H9 (cell line): ENCODE results near the gene FOXQ1. TPM values are rescaled to one million over a fixed set of nuclear protein-coding genes. Genes with fewer than 3 reads are reported as not detected.

ENCODE experiments used
- DNase-seq: peaks from one replicate; pipeline ENCODE4 v3.0.0-alpha.2; 2017
- H2AFZ ChIP-seq: one replicate; pipeline ENCODE4 v1.6.1; 2013; ENCODE audit warnings: mild to moderate bottlenecking, low read length, control low read depth, moderate library complexity
- H2AK5ac ChIP-seq: 2 replicates; pipeline ENCODE4 v1.6.1; 2013; ENCODE audit warnings: low read length, control low read depth, mixed read lengths; ENCODE audit not compliant: insufficient read length
- H2BK120ac ChIP-seq: one replicate; pipeline ENCODE4 v1.6.1; 2013; ENCODE audit warnings: low read depth, mild to moderate bottlenecking, low read length, control low read depth, inconsistent platforms; ENCODE audit not compliant: poor library complexity, severe bottlenecking
- H2BK12ac ChIP-seq: 2 replicates; pipeline ENCODE4 v1.6.1; 2013; ENCODE audit warnings: low read length, control low read depth, mixed read lengths, low read depth; ENCODE audit not compliant: insufficient read length
- H2BK15ac ChIP-seq: 2 replicates; pipeline ENCODE4 v1.6.1; 2013; ENCODE audit warnings: low read depth, low read length, control low read depth
- H2BK20ac ChIP-seq: one replicate; pipeline ENCODE4 v1.6.1; 2013; ENCODE audit warnings: low read depth, mild to moderate bottlenecking, low read length, control low read depth, inconsistent platforms; ENCODE audit not compliant: poor library complexity, severe bottlenecking
- H2BK5ac ChIP-seq: 2 replicates; pipeline ENCODE4 v1.6.1; 2013; ENCODE audit warnings: low read length, control low read depth, mixed read lengths; ENCODE audit not compliant: insufficient read length
- H3K14ac ChIP-seq: 2 replicates; pipeline ENCODE4 v1.6.1; 2013; ENCODE audit warnings: low read length, control low read depth; ENCODE audit not compliant: insufficient read depth
- H3K18ac ChIP-seq: 2 replicates; pipeline ENCODE4 v1.6.1; 2013; ENCODE audit warnings: low read depth, mild to moderate bottlenecking, mixed read lengths, low read length, control low read depth; ENCODE audit not compliant: insufficient read length
- H3K23ac ChIP-seq: 2 replicates; pipeline ENCODE4 v1.6.1; 2013; ENCODE audit warnings: low read length, control low read depth, mixed read lengths, low read depth; ENCODE audit not compliant: insufficient read length
- H3K23me2 ChIP-seq: 2 replicates; pipeline ENCODE4 v1.6.1; 2013; ENCODE audit warnings: low read depth, mild to moderate bottlenecking, mixed read lengths, low read length, control low read depth; ENCODE audit not compliant: insufficient read length, poor library complexity, severe bottlenecking
- H3K27ac ChIP-seq: 2 replicates; pipeline ENCODE4 v1.5.1; 2013; ENCODE audit warnings: low read length, control low read depth, mixed read lengths, low read depth; ENCODE audit not compliant: insufficient read length
- H3K27me3 ChIP-seq: 2 replicates; pipeline ENCODE4 v1.6.1; 2013; ENCODE audit warnings: low read length, control low read depth, inconsistent platforms; ENCODE audit not compliant: insufficient read depth
- H3K4ac ChIP-seq: 2 replicates; pipeline ENCODE4 v1.6.1; 2013; ENCODE audit warnings: low read depth, mild to moderate bottlenecking, control low read depth, inconsistent platforms, low read length, moderate library complexity
- H3K4me1 ChIP-seq: 2 replicates; pipeline ENCODE4 v1.6.1; 2013; ENCODE audit warnings: low read length, control low read depth, inconsistent platforms; ENCODE audit not compliant: insufficient read depth
- H3K4me2 ChIP-seq: 2 replicates; pipeline ENCODE4 v1.6.1; 2013; ENCODE audit warnings: low read length, control low read depth, mixed read lengths; ENCODE audit not compliant: insufficient read length, insufficient read depth
- H3K56ac ChIP-seq: 2 replicates; pipeline ENCODE4 v1.6.1; 2013; ENCODE audit warnings: low read depth, mild to moderate bottlenecking, mixed read lengths, low read length, control low read depth; ENCODE audit not compliant: insufficient read length
- H3K79me1 ChIP-seq: 2 replicates; pipeline ENCODE4 v1.6.1; 2013; ENCODE audit warnings: low read depth, mild to moderate bottlenecking, moderate library complexity, low read length, control low read depth, inconsistent platforms; ENCODE audit not compliant: insufficient read depth, poor library complexity, severe bottlenecking
- H3K79me2 ChIP-seq: 2 replicates; pipeline ENCODE4 v1.6.1; 2013; ENCODE audit warnings: low read length, control low read depth, inconsistent platforms; ENCODE audit not compliant: insufficient read depth
- H3K9ac ChIP-seq: 2 replicates; pipeline ENCODE4 v1.6.1; 2013; ENCODE audit warnings: low read length, control low read depth, mixed read lengths; ENCODE audit not compliant: insufficient read length; ENCODE audit errors: extremely low read depth
- H3K9me3 ChIP-seq: one replicate; pipeline ENCODE4 v1.6.1; 2013; ENCODE audit warnings: low read depth, low read length, inconsistent platforms; ENCODE audit not compliant: control insufficient read depth
- H3T11ph ChIP-seq: one replicate; pipeline ENCODE4 v1.6.1; 2013; ENCODE audit warnings: mild to moderate bottlenecking, low read length, control low read depth, inconsistent platforms
- H4K20me1 ChIP-seq: one replicate; pipeline ENCODE4 v1.6.1; 2013; ENCODE audit not compliant: control insufficient read depth, insufficient read length, insufficient read depth
- H4K5ac ChIP-seq: 2 replicates; pipeline ENCODE4 v1.6.1; 2013; ENCODE audit warnings: low read depth, mild to moderate bottlenecking, mixed read lengths, low read length, control low read depth; ENCODE audit not compliant: insufficient read length
- H4K8ac ChIP-seq: replicated peaks from 2 replicates; pipeline ENCODE4 v1.6.1; 2013; ENCODE audit warnings: low read length, control low read depth, mixed read lengths, low read depth; ENCODE audit not compliant: insufficient read length
- H4K91ac ChIP-seq: 2 replicates; pipeline ENCODE4 v1.6.1; 2013; ENCODE audit warnings: low read depth, mild to moderate bottlenecking, moderate library complexity, mixed read lengths, low read length, control low read depth; ENCODE audit not compliant: insufficient read length
- H3K27ac Mint-ChIP-seq, 3 experiments: 2 replicates in 2 of 3; 3 replicates in 1 of 3; pipeline ENCODE4 v1.8.0; 2020 to 2021; ENCODE audit warnings: mixed read lengths in 3 of 3, mild to moderate bottlenecking in 1 of 3, moderate library complexity in 1 of 3
- H3K27me3 Mint-ChIP-seq: 2 replicates; pipeline ENCODE4 v1.8.0; 2021; ENCODE audit warnings: low read depth, mild to moderate bottlenecking, moderate library complexity, mixed read lengths
- H3K36me3 Mint-ChIP-seq, 3 experiments: 2 replicates in 2 of 3; 3 replicates in 1 of 3; pipeline ENCODE4 v1.8.0; 2020 to 2021; ENCODE audit warnings: low read depth in 3 of 3, mixed read lengths in 3 of 3; ENCODE audit not compliant: insufficient read depth in 1 of 3
- H3K4me1 Mint-ChIP-seq, 2 experiments: 2 replicates each; pipeline ENCODE4 v1.8.0; 2020; ENCODE audit warnings: mixed read lengths in 2 of 2
- H3K4me3 Mint-ChIP-seq, 2 experiments: 2 replicates in 1 of 2; 3 replicates in 1 of 2; pipeline ENCODE4 v1.8.0; 2020 to 2021; ENCODE audit warnings: mild to moderate bottlenecking in 2 of 2, mixed read lengths in 2 of 2, moderate library complexity in 1 of 2
- H3K9me3 Mint-ChIP-seq, 2 experiments: 2 replicates in 1 of 2; 3 replicates in 1 of 2; pipeline ENCODE4 v1.8.0; 2020; ENCODE audit warnings: mild to moderate bottlenecking in 2 of 2, mixed read lengths in 2 of 2, moderate library complexity in 1 of 2
- WGBS: extraction: QIAGEN DNeasy Blood & Tissue Kit; methylation state at CpG from one replicate; pipeline ENCODE4 v1.1.7; 2013; ENCODE audit warnings: missing lambda C conversion rate, low lambda C conversion rate, mixed read lengths; ENCODE audit not compliant: insufficient read length; ENCODE audit errors: extremely low coverage; 5-methylcytosine and 5-hydroxymethylcytosine counted together
- total RNA-seq: library from RNA; stranded (reverse); gene quantifications from 2 replicates; pipeline ENCODE4 v1.2.1, GENCODE V29; 2021
- TF ChIP-seq, protein P1 (sequence below): fragments of 200-600 bp; sonication (generic); conservative IDR thresholded peaks from 3 replicates; pipeline ENCODE4 v1.8.0; 2021; ENCODE audit warnings: antibody characterized with exemption, mild to moderate bottlenecking

The FOXQ1 gene
- total RNA-seq, 1 experiment from 2014 or later: 0.15 TPM

DNA sequence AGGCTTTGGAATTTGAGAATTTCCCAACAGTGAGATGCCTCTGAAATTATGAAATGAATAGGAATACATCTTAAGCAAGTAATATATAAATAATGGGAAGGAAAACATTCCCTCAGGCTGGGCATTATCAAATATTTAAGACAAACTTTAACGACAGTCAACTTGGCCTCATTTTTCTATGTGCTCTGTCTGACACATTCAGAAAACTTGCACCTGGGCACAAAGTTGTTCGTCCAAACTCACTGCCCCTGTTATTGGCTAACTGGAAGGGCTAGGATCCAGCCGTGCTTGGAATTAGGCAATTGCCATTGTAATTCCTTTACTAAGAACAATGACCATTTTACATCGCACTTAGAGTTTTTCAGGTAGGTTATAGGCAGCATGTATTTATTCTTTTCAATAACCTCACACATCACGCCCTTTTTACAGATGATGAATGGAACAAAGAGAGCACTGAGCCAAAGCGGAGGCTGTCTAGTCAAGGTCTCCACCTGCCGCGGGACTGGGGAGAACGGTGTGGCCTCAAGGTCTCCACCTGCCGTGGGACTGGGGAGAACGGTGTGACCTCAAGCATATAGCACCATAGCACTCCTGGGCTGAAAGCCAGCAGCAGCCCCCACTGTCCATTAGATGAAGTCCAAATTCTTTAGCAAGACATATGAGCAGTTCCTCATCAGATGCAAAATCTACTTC, 40.7 kb upstream of the FOXQ1 start:
- Mint-ChIP-seq H3K9me3 (peaks cover 31 to 42% of the 10 kb centered on the region in 2 experiments), H3K36me3 (peaks cover 11 to 26% (median 19%) of the 10 kb centered on the region in 3 experiments), H3K27ac (no peak overlapping the region), H3K27me3 (peaks cover 22% of the 10 kb centered on the region), H3K4me1 (peaks cover 12 to 13% of the 10 kb centered on the region in 2 experiments; a peak in 3 of 4 replicates), H3K4me3 (no peak overlapping the region)
- no CpG with 5 or more reads among the region's 11 CpGs for WGBS
- no peak overlapping the region for H2AFZ ChIP-seq
- H2AK5ac ChIP-seq: no peak overlapping the region
- H3K4me1 ChIP-seq: peaks cover 4% of the 10 kb centered on the region; the same call in 1 of the 2 replicates
- H3K23me2 ChIP-seq: no peaks in the 10 kb centered on the region
- H3T11ph ChIP-seq: no peak overlapping the region
- H3K9me3 ChIP-seq: peaks cover 16% of the 10 kb centered on the region
- no peak overlapping the region for H3K56ac ChIP-seq
- no peak overlapping the region for H2BK12ac ChIP-seq
- no peaks in the 10 kb centered on the region for H4K20me1 ChIP-seq
- H3K18ac ChIP-seq: no peak overlapping the region
- H3K4ac ChIP-seq: no peak overlapping the region
- DNase-seq: no peak
- no peak overlapping the region for H4K5ac ChIP-seq
- no peaks in the 10 kb centered on the region for H3K27me3 ChIP-seq
- H3K14ac ChIP-seq: no peak overlapping the region
- H3K9ac ChIP-seq: no peak overlapping the region
- no peak overlapping the region for H2BK5ac ChIP-seq
- H2BK120ac ChIP-seq: no peak overlapping the region
- H3K4me2 ChIP-seq: no peak overlapping the region
- TF ChIP-seq, protein P1, sequence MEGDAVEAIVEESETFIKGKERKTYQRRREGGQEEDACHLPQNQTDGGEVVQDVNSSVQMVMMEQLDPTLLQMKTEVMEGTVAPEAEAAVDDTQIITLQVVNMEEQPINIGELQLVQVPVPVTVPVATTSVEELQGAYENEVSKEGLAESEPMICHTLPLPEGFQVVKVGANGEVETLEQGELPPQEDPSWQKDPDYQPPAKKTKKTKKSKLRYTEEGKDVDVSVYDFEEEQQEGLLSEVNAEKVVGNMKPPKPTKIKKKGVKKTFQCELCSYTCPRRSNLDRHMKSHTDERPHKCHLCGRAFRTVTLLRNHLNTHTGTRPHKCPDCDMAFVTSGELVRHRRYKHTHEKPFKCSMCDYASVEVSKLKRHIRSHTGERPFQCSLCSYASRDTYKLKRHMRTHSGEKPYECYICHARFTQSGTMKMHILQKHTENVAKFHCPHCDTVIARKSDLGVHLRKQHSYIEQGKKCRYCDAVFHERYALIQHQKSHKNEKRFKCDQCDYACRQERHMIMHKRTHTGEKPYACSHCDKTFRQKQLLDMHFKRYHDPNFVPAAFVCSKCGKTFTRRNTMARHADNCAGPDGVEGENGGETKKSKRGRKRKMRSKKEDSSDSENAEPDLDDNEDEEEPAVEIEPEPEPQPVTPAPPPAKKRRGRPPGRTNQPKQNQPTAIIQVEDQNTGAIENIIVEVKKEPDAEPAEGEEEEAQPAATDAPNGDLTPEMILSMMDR: no peak
- H2BK20ac ChIP-seq: no peak overlapping the region
- H3K79me1 ChIP-seq: no peaks in the 10 kb centered on the region
- H2BK15ac ChIP-seq: no peak overlapping the region
- no peaks in the 10 kb centered on the region for H3K79me2 ChIP-seq
- no peak overlapping the region for H4K91ac ChIP-seq
- H3K23ac ChIP-seq: no peak overlapping the region
- no peak overlapping the region for H4K8ac ChIP-seq
- no peak overlapping the region for H3K27ac ChIP-seq
